HG03280 (cell line): ENCODE measurements around the gene F2.
"Not testable (repeated sequence)": the region's sequence is repeated elsewhere in the genome, so short reads cannot be mapped to it uniquely, and the experiment has no call there.

Source experiments
- ATAC-seq: cut with Tn5 transposase; IDR thresholded peaks from one replicate; pipeline ENCODE4 v1.9.1; 2021; ENCODE audit warnings: mild to moderate bottlenecking, moderate library complexity; ENCODE audit not compliant: unreplicated experiment

The F2 gene

GRCh38 chr11:46712874-46713576, 6.0 kb upstream of the F2 start:
- ATAC-seq: no peak

- ATAC-seq: not testable (repeated sequence)
Measured at GRCh38 chr11:46717825-46718154, 1.2 kb upstream of the F2 start.

- no peak for ATAC-seq
Measured at GRCh38 chr11:46718155-46719019, 626 bp upstream of the F2 start.

- no peak for ATAC-seq
Measured at GRCh38 chr11:46719543-46720218, 668 bp downstream of the F2 start.

GRCh38 chr11:46721286-46721685, 2.3 kb downstream of the F2 start:
- no peak for ATAC-seq

- ATAC-seq: no peak
Measured at GRCh38 chr11:46722566-46723358, 3.7 kb downstream of the F2 start.

- no peak for ATAC-seq
Measured at GRCh38 chr11:46723359-46723680, 4.3 kb downstream of the F2 start.

GRCh38 chr11:46724088-46724487, 5.1 kb downstream of the F2 start:
- no peak for ATAC-seq

GRCh38 chr11:46725338-46726205, 6.6 kb downstream of the F2 start:
- ATAC-seq: no peak

GRCh38 chr11:46726206-46726862, 7.3 kb downstream of the F2 start:
- ATAC-seq: no peak

- ATAC-seq: no peak
Measured at GRCh38 chr11:46727952-46728658, 9.1 kb downstream of the F2 start.

GRCh38 chr11:46728659-46729040, 9.6 kb downstream of the F2 start:
- no peak for ATAC-seq

GRCh38 chr11:46729110-46730027, 10.4 kb downstream of the F2 start:
- ATAC-seq: no peak

- no peak for ATAC-seq
Measured at GRCh38 chr11:46731545-46731944, 12.5 kb downstream of the F2 start.

- ATAC-seq: no peak
Measured at GRCh38 chr11:46733234-46733633, 14.2 kb downstream of the F2 start.

- no peak for ATAC-seq
Measured at GRCh38 chr11:46736146-46736545, 17.1 kb downstream of the F2 start.

GRCh38 chr11:46736615-46737014, 17.6 kb downstream of the F2 start:
- no peak for ATAC-seq

- ATAC-seq: no peak
Measured at GRCh38 chr11:46737699-46738098, 18.7 kb downstream of the F2 start.
